ENCODE results near the gene SYNDIG1. TPM values are rescaled to one million over a fixed set of nuclear protein-coding genes. Genes with fewer than 3 reads are reported as not detected.
"Not testable (repeated sequence)": the region's sequence is repeated elsewhere in the genome, so short reads cannot be mapped to it uniquely, and the experiment has no call there.

Gene SYNDIG1
- total and polyA plus RNA-seq, 2 donors (not counting 1 experiment from before 2014, with no cell fraction given), result not detected

DNA sequence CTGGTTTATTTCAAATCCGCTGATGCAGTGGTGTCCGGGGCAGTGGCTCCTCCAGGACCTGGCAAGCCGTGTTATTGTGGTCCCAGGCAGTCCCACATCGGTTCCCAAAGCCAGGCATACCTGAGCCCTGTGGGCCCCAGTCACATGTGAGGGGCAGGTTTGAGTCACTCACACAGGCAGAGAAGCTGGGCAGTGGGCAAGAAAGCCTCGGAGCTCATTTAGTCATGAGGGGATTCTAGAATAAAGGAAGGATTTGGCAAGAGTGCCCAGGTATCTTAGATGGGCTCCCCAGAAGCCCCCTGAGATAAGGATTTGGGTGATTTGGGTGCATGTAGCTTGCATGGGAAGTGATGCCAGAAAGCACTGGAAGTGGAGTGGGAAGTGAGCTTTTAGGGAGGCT is 37.3 kb downstream of the SYNDIG1 start:
- Histone ChIP-seq H2AFZ (ENCODE audit: insufficient read depth, low read depth, low read length, poor library complexity, severe bottlenecking) (no peak overlapping the region), H3K9ac (ENCODE audit: low read length) (no peak overlapping the region), H4K20me1 (ENCODE audit: control insufficient read depth, insufficient read depth, low read length, poor library complexity, severe bottlenecking) (no peaks in the 10 kb centered on the region), H3K36me3 (replicated peaks in 1 of 2; ENCODE audit: control extremely low read depth in 1 of 2, control insufficient read depth in 1 of 2, extremely low read depth in 1 of 2, insufficient read depth in 2 of 2, low read length in 1 of 2) (no peaks in the 10 kb centered on the region), H3K79me2 (ENCODE audit: control insufficient read depth, insufficient read depth, low read length) (no peaks in the 10 kb centered on the region), H3K27ac (ENCODE audit: low read length in 2 of 2) (no peak overlapping the region), H3K4me3 (ENCODE audit: control extremely low read depth in 1 of 5, extremely low read depth in 1 of 5, insufficient read depth in 1 of 5, low read depth in 2 of 5, low read length in 4 of 5) (no peak overlapping the region), H3K4me1 (ENCODE audit: control insufficient read depth in 2 of 2, insufficient read depth in 2 of 2, low read length in 2 of 2) (no peaks in the 10 kb centered on the region), H3K27me3 (replicated peaks in 1 of 4; ENCODE audit: control extremely low read depth in 1 of 4, control insufficient read depth in 3 of 4, insufficient read depth in 4 of 4, low read length in 3 of 4) (no peaks in the 10 kb centered on the region), H3K9me3 (ENCODE audit: control extremely low read depth in 1 of 3, control insufficient read depth in 2 of 3, insufficient read depth in 1 of 3, low read length in 2 of 3) (no peaks in the 10 kb centered on the region), H3K4me2 (replicated peaks; ENCODE audit: low read depth, low read length, poor library complexity, severe bottlenecking) (no peak overlapping the region)
- Mint-ChIP-seq H3K9me3 (ENCODE audit: insufficient read depth) (no peaks in the 10 kb centered on the region), H3K27me3 (peaks cover 14% of the 10 kb centered on the region), H3K4me3 (no peak overlapping the region), H3K4me1 (no peaks in the 10 kb centered on the region), H3K27ac (no peak overlapping the region)
- no peak for TF ChIP-seq EZH2 (IDR thresholded peaks at IDR 0.05; ENCODE audit: borderline replicate concordance, insufficient read depth, low read depth, low read length, poor library complexity, severe bottlenecking)
- TF ChIP-seq, protein P1, sequence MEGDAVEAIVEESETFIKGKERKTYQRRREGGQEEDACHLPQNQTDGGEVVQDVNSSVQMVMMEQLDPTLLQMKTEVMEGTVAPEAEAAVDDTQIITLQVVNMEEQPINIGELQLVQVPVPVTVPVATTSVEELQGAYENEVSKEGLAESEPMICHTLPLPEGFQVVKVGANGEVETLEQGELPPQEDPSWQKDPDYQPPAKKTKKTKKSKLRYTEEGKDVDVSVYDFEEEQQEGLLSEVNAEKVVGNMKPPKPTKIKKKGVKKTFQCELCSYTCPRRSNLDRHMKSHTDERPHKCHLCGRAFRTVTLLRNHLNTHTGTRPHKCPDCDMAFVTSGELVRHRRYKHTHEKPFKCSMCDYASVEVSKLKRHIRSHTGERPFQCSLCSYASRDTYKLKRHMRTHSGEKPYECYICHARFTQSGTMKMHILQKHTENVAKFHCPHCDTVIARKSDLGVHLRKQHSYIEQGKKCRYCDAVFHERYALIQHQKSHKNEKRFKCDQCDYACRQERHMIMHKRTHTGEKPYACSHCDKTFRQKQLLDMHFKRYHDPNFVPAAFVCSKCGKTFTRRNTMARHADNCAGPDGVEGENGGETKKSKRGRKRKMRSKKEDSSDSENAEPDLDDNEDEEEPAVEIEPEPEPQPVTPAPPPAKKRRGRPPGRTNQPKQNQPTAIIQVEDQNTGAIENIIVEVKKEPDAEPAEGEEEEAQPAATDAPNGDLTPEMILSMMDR (IDR thresholded peaks at IDR 0.05), result no peak
- no peak for DNase-seq
- intact Hi-C loops (cut with micrococcal nuclease), result no loop called here
- ChIA-PET CTCF (no interaction called here), POLR2A (no interaction called here)
- 91% methylated on average over 5 of the region's 5 CpGs for WGBS (ENCODE audit: insufficient coverage)
- no peak for ATAC-seq (ENCODE audit: low read depth)

DNA sequence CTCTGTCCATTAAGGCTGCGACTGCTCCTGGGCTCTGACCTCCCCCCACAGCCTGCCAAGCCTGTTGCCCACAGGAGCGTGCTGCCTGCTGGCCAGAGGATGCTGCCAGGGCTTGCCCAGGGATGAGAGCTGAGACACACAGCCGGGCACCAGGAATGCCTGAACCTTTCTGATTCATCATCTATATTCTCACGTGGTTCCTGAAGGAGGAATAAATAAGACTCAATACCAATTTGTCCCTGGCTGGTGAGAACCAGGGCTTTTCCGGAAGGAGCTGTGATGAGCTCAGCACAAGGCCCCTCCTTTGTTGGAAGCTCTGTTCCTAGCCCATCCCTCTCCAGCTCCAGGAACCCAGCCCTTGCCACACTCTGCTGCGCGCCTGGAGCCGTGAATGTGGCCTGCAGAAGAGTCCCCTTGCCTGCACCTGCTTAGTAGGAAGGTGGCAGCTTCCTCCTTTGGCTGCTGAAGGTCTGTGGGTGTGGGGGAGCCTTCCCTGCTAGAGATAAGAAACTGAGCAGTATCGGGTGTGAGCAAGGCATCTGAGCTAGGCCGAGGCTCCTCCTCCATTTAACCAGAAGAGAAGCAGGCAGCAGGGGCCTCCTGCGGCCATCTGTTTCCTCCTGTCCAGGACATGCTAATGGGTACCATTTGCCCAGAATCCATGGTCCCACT is 37.9 kb downstream of the SYNDIG1 start:
- no peaks in the 10 kb centered on the region for H3K9me3 Mint-ChIP-seq (ENCODE audit: insufficient read depth)
- no peak for ATAC-seq (ENCODE audit: low read depth)

DNA sequence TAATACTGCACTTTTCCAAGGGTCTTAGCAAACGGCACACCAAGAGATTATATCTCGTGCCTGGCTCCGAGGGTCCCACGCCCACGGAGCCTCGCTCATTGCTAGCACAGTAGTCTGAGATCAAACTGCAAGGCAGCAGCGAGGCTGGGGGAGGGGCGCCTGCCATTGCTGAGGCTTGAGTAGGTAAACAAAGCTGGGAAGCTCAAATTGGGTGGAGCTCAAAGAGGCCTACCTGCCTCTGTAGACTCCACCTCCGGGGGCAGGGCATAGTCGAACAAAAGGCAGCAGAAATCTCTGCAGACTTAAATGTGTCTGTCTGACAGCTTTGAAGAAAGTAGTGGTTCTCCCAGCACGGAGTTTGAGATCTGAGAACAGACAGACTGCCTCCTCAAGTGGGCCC is 43.0 kb downstream of the SYNDIG1 start:
- H2AFZ ChIP-seq (ENCODE audit: insufficient read depth, low read depth, low read length, poor library complexity, severe bottlenecking); H3K9ac ChIP-seq (ENCODE audit: low read length); POLR2A ChIA-PET; H3K9me3 Mint-ChIP-seq (ENCODE audit: insufficient read depth); H3K4me3 Mint-ChIP-seq; intact Hi-C loops (cut with micrococcal nuclease); H3K4me1 Mint-ChIP-seq; H3K27me3 Mint-ChIP-seq; H3K4me1 ChIP-seq (ENCODE audit: control insufficient read depth in 2 of 2, insufficient read depth in 2 of 2, low read length in 2 of 2); CTCF ChIA-PET; H3K27ac ChIP-seq (ENCODE audit: low read length in 2 of 2); H3K9me3 ChIP-seq (ENCODE audit: control extremely low read depth in 1 of 3, control insufficient read depth in 2 of 3, insufficient read depth in 1 of 3, low read length in 2 of 3); DNase-seq; H4K20me1 ChIP-seq (ENCODE audit: control insufficient read depth, insufficient read depth, low read length, poor library complexity, severe bottlenecking); H3K4me3 ChIP-seq (ENCODE audit: control extremely low read depth in 1 of 5, extremely low read depth in 1 of 5, insufficient read depth in 1 of 5, low read depth in 2 of 5, low read length in 4 of 5); H3K79me2 ChIP-seq (ENCODE audit: control insufficient read depth, insufficient read depth, low read length); H3K36me3 ChIP-seq (replicated peaks in 1 of 2; ENCODE audit: control extremely low read depth in 1 of 2, control insufficient read depth in 1 of 2, extremely low read depth in 1 of 2, insufficient read depth in 2 of 2, low read length in 1 of 2); H3K4me2 ChIP-seq (replicated peaks; ENCODE audit: low read depth, low read length, poor library complexity, severe bottlenecking); ATAC-seq (ENCODE audit: low read depth); H3K27ac Mint-ChIP-seq; H3K27me3 ChIP-seq (replicated peaks in 1 of 4; ENCODE audit: control extremely low read depth in 1 of 4, control insufficient read depth in 3 of 4, insufficient read depth in 4 of 4, low read length in 3 of 4): not testable (repeated sequence)
- 93% methylated on average over 8 of the region's 11 CpGs for WGBS (ENCODE audit: insufficient coverage)

More for the DNA sequence above, 37.9 kb downstream of the SYNDIG1 start:
- H3K9ac ChIP-seq (ENCODE audit: low read length), result no peak overlapping the region
- H3K36me3 ChIP-seq (replicated peaks in 1 of 2; ENCODE audit: control extremely low read depth in 1 of 2, control insufficient read depth in 1 of 2, extremely low read depth in 1 of 2, insufficient read depth in 2 of 2, low read length in 1 of 2), result no peaks in the 10 kb centered on the region
- no peak overlapping the region for H3K4me3 ChIP-seq (ENCODE audit: control extremely low read depth in 1 of 5, extremely low read depth in 1 of 5, insufficient read depth in 1 of 5, low read depth in 2 of 5, low read length in 4 of 5)
- intact Hi-C loops (cut with micrococcal nuclease), result no loop called here
- H4K20me1 ChIP-seq (ENCODE audit: control insufficient read depth, insufficient read depth, low read length, poor library complexity, severe bottlenecking), result no peaks in the 10 kb centered on the region
- Mint-ChIP-seq H3K4me1 (no peaks in the 10 kb centered on the region), H3K4me3 (no peak overlapping the region), H3K27me3 (peaks cover 14% of the 10 kb centered on the region), H3K27ac (no peak overlapping the region)
- ChIA-PET CTCF (no interaction called here), POLR2A (no interaction called here)
- H2AFZ ChIP-seq (ENCODE audit: insufficient read depth, low read depth, low read length, poor library complexity, severe bottlenecking), result no peak overlapping the region
- no peaks in the 10 kb centered on the region for H3K27me3 ChIP-seq (replicated peaks in 1 of 4; ENCODE audit: control extremely low read depth in 1 of 4, control insufficient read depth in 3 of 4, insufficient read depth in 4 of 4, low read length in 3 of 4)
- DNase-seq, result no peak
- TF ChIP-seq, protein P1 (IDR thresholded peaks at IDR 0.05), result no peak
- no peak for TF ChIP-seq EZH2 (IDR thresholded peaks at IDR 0.05; ENCODE audit: borderline replicate concordance, insufficient read depth, low read depth, low read length, poor library complexity, severe bottlenecking)
- no peaks in the 10 kb centered on the region for H3K4me1 ChIP-seq (ENCODE audit: control insufficient read depth in 2 of 2, insufficient read depth in 2 of 2, low read length in 2 of 2)
- no peak overlapping the region for H3K27ac ChIP-seq (ENCODE audit: low read length in 2 of 2)
- H3K9me3 ChIP-seq (ENCODE audit: control extremely low read depth in 1 of 3, control insufficient read depth in 2 of 3, insufficient read depth in 1 of 3, low read length in 2 of 3), result no peaks in the 10 kb centered on the region
- no peak overlapping the region for H3K4me2 ChIP-seq (replicated peaks; ENCODE audit: low read depth, low read length, poor library complexity, severe bottlenecking)
- H3K79me2 ChIP-seq (ENCODE audit: control insufficient read depth, insufficient read depth, low read length), result no peaks in the 10 kb centered on the region
- WGBS (ENCODE audit: insufficient coverage), result 41% methylated on average over 8 of the region's 11 CpGs
